Brain microvascular endothelial cell (primary cell): ENCODE data around the gene CEP89.

Experiments used
- DNase-seq: peaks from one replicate; pipeline ENCODE4 v3.0.0-alpha.2; 2020
- H3K27ac ChIP-seq: fragments of 250-450 bp; sonication (Bioruptor Pico); 2 replicates; pipeline ENCODE4 v1.5.1; 2020; ENCODE audit warnings: mild to moderate bottlenecking, moderate library complexity
- H3K27me3 ChIP-seq: fragments of 250-450 bp; sonication (Bioruptor Pico); replicated peaks from 2 replicates; pipeline ENCODE4 v1.5.1; 2020; ENCODE audit warnings: mild to moderate bottlenecking
- H3K36me3 ChIP-seq: fragments of 250-450 bp; sonication (Bioruptor Pico); replicated peaks from 2 replicates; pipeline ENCODE4 v1.5.1; 2020; ENCODE audit warnings: mild to moderate bottlenecking
- H3K4me3 ChIP-seq: 2 replicates; pipeline ENCODE4 v1.5.1; 2011; ENCODE audit warnings: low read depth, mild to moderate bottlenecking, control low read depth, low read length, moderate library complexity
- CTCF ChIP-seq: IDR thresholded peaks from 2 replicates; pipeline ENCODE4 v1.5.1; 2011; ENCODE audit warnings: low read depth, mild to moderate bottlenecking, moderate library complexity, low read length, control low read depth, inconsistent platforms; ENCODE audit errors: missing control alignments
- in situ Hi-C: cut with HindIII; loops from 2 replicates; pipeline ENCODE4 v1.10.0; 2017; ENCODE audit warnings: low sequenced_read_pairs, low pct_ligation_motif_present

The CEP89 gene

DNA sequence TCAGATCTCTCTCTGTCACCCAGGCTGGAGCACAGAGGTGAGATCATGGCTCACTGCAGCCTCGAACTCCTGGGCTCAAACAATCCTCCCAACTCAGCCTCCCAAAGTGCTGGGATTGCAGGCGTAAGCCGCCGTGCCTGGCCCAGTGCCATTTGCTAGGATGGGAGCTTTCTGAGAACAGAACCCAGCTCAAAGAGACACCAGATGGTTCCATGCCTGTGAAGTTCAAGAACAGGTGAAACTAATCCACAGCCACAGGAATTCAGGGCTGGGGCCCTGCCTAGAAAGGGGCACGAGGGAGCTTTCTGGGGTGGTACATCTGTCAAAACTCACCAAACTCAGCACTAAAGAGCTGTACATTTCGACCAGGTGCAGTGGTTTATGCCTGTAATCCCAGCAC is 106.4 kb downstream of the CEP89 start:
- Histone ChIP-seq H3K27ac (no peak overlapping the region), H3K36me3 (no peaks in the 10 kb centered on the region), H3K27me3 (no peaks in the 10 kb centered on the region), H3K4me3 (no peak overlapping the region)
- in situ Hi-C loops, result no loop called here
- no peak for TF ChIP-seq CTCF
- DNase-seq, result no peak

DNA sequence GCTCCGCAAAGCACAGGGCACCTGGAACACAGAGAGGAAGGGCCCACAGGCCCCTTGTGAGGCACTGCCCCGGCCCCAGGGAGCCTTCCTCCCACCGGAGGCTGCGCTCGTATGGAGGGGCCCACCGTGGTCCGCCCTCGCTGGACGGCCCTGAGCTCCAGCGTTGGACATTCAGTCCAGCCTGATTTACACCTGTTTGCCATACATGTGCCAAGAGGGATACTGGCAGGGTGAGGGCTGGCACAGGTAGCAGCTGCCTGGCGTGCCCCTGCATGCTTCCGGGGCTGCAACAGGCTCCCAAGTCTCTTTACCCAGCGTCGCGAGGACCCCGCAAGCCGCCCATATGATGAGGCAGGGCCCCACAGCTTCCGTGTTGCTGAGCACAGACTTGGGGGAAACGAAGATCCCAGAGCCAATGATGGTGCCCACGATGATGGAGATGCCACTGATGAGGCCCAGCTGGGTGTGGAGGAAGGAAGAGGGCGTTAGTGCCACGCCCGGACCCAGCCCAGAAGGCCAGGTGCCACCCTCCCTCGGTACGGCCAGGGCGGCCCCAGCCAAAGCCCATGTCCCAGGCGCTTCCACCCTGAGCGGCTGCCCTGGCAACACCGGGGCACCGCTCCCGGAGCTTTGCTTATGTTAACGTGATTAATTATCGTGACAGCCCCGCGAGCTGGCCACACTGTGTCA is 107.3 kb downstream of the CEP89 start:
- no peak overlapping the region for H3K4me3 ChIP-seq
- no peak for DNase-seq
- H3K27me3 ChIP-seq, result no peaks in the 10 kb centered on the region
- in situ Hi-C loops, result no loop called here
- no peak for TF ChIP-seq CTCF
- H3K36me3 ChIP-seq, result no peaks in the 10 kb centered on the region
- H3K27ac ChIP-seq, result no peak overlapping the region

DNA sequence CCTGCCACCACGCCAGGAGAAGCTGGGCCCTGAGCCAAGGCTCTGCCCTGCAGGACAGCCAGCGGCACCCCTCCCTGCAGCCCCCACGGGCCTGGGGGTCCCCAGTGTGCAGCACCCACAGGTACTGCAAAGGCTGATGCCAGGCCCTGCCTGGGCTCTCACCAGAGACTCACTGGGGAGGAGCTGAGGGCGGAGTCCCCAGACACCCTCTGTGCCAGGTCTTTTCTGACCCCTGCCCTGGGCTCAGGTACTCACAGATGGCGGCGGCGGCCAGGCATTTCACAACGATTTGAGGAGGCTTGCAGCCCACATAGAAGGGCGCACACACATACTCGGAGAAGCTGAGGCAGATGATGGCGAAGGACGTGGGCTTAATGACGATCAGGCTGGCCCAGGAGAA is 107.9 kb downstream of the CEP89 start:
- in situ Hi-C loops, result no loop called here
- no peak overlapping the region for H3K4me3 ChIP-seq
- no peak for TF ChIP-seq CTCF
- no peak overlapping the region for H3K27ac ChIP-seq
- no peaks in the 10 kb centered on the region for H3K27me3 ChIP-seq
- H3K36me3 ChIP-seq, result no peaks in the 10 kb centered on the region
- no peak for DNase-seq

DNA sequence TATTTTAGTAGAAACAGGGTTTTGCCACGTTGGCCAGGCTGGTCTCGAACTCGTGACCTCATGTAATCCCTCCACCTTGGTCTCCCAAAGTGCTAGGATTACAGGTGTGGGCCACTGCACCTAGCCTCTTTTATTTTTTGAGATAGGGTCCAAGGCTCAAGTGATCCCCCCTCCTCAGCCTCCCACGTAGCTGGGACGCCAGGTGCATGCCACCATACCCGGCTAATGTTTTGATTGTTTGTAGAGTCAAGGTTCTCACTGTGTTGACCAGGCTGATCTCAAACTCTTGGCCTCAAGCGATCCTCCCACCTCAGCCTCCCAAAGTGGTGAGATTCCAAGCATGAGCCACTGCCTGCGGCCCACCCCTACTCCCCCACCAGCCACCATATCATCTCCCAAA is 108.5 kb downstream of the CEP89 start:
- H3K36me3 ChIP-seq, result no peaks in the 10 kb centered on the region
- in situ Hi-C loops, result no loop called here
- H3K27me3 ChIP-seq, result no peaks in the 10 kb centered on the region
- no peak overlapping the region for H3K4me3 ChIP-seq
- no peak for TF ChIP-seq CTCF
- no peak overlapping the region for H3K27ac ChIP-seq
- DNase-seq, result no peak

DNA sequence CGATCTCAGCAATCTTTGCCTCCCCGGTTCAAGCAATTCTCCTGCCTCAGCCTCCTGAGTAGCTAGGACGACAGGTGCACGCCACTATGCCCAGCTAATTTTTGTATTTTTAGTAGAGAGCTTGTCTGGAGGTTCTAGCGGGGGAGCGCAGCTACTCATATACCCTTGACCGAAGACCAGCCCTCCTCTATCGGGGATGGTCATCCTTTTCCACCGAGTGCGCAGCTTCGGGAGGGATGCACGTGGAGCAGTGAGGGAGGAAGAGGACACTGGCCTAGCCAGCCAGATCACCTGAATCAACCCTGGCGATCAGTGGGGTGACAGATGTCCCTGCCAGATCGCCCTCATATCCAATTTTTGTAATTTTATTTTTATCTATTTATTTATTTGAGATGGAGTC is 109.0 kb downstream of the CEP89 start:
- Histone ChIP-seq H3K36me3 (no peaks in the 10 kb centered on the region), H3K27me3 (no peaks in the 10 kb centered on the region), H3K27ac (no peak overlapping the region), H3K4me3 (no peak overlapping the region)
- no peak for TF ChIP-seq CTCF
- in situ Hi-C loops, result no loop called here
- no peak for DNase-seq

- TF ChIP-seq CTCF, result no peak
- in situ Hi-C loops, result no loop called here
- Histone ChIP-seq H3K27ac (no peak overlapping the region), H3K27me3 (no peaks in the 10 kb centered on the region), H3K4me3 (no peak overlapping the region), H3K36me3 (no peaks in the 10 kb centered on the region)
- no peak for DNase-seq
Measured at GRCh38 chr19:32862173-32862572, 109.6 kb downstream of the CEP89 start.
